GM21619 (cell line): ENCODE results near the gene SP9.
"Not testable (repeated sequence)": the region's sequence is repeated elsewhere in the genome, so short reads cannot be mapped to it uniquely, and the experiment has no call there.

ENCODE experiments used
- ATAC-seq: cut with Tn5 transposase; IDR thresholded peaks from one replicate; pipeline ENCODE4 v1.9.1; 2021; ENCODE audit not compliant: unreplicated experiment

The SP9 gene

DNA sequence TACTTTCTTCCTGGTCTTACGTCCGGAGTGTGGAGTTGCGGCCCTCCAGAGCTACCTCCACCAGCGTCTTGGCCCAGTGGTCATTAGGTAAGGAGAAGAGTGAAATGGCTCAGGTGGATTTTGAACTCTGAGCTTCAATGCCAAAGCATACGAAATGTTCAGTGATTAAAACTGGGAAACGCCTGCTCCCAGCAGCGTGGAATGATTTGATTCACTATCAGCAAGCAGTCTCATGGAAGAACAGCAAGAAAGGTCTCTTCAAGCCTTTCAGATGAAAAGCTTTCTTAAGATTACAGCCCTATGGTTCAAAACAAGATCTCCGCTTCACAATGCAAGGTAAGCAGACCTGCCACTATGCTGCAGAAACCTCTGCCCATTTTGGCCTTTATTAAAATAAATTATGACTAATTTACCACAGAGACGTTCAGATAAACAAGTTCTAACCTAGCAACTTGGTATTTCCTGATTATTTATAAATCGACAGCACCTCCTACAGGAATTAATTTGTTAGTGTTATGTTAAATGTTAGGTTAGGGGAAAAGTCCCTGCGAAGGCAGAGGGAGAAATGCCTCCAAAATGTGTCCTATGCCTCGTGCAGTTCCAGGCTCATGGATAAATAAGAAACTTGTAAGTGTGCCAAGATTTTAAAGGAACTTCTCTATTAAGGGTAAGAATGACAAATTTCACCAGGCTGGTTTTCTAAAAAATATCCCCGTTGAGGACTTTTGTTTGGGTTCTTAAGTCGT is 10.1 kb downstream of the SP9 start:
- no peak for ATAC-seq

DNA sequence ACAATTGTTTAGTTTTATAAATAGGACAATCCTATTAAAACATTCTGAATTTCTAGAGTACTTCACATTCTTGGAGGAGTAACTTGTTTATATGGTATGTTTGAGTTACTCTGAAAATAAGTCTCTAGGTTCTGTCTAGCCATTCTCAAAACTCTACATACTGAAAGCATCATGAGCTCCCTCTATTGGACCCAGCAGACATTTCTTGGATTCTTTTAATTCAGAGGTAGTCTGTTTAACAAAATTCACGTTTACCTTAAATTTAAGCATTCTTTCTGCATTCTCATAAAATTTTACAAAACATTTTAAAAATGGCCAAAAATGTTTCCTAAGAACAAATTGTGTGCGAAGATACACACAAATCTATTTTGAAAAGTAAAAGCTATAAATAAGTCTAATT is 15.3 kb downstream of the SP9 start:
- no peak for ATAC-seq

DNA sequence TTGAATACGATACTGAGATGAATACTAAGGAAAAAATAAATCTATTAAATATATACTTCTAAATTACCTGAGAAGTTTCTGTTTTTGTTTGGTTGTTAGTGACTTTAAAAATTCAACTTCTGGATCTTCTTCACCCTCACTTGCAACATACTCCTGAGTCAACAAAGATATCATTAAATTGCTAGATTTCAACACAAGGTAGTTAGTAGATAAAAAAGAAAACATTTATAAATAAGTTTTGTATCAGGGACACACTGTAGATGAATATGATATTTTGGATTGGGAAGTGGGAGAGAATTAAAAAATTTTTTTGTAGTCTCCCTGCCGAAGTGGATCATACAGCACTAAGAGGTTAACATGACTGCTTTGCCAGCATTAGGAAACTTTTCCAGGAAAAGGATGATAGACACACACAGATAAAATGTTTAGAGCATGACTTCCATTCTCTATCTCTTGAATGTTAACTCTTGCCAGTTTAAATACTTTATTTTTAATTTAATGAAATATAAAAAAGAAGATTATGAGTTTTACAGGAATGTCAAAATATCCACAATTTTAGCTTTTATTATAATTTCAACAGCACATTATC is 15.9 kb downstream of the SP9 start:
- ATAC-seq: no peak

DNA sequence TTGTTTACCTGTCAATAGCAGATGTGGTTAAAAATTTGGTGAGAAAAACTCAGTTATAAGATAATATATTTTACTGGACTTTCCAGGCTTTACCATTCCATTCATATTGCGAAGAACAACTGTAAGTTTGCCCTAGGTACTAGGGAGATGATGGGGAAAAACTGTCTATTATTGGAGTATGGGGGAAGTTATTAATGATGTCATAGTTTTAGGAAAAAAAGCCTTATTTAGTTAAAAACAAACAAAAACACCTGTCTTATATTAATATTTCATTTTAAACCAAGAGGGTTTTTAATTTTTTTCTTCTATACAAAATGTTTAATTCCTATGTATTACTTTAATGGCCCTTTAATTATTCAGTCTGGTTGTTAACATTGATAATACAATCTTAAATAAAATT is 18.2 kb downstream of the SP9 start:
- ATAC-seq: no peak

DNA sequence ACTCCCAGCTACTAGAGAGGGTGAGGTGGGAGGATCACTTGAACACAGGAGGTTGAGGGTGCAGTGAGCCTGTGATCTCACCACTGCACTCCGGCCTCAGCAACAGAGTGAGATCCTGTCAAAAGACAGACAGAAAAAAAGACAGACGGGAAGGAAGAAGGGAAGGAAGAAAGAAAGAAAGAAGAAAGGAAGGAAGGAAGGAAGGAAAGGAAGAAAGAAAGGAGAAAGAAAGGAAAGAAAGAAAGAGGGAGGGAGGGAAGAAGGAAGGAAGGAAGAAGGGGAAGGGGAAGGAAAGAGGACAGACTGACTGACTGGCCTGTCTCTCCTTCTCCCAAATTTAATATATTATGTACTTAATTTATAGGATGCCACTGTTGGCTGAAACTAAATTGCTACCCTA is 21.6 kb downstream of the SP9 start:
- ATAC-seq: no peak

DNA sequence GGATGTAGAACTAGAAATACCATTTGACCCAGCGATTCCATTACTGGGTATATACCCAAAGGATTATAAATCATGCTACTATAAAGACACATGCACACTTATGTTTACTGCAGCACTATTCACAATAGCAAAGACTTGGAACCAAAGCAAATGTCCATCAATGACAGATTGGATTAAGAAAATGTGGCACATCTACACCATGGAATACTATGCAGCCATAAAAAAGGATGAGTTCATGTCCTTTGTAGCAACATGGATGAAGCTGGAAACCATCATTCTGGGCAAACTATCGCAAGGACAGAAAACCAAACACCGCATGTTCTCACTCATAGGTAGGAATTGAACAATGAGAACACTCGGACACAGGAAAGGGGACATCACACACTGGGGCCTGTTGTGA is 24.9 kb downstream of the SP9 start:
- ATAC-seq: not testable (repeated sequence)

DNA sequence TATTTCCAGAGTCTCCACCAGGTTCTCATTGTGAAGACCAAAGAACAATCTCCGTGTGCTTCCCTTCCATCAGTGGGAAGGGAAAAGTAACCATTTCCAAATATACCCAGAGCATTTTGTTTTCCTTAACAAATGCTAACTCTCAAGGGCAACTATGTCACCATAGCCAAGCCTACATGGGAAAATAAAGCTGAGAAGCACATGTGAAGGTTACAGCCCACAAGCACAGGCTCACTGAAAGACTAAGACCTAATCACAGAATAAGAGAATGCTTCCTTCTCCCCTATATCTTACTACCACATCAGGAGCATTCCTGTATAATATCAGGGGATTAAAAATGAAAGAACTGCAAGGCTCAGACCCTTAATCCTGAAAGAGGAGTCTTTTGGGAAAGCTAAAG is 28.2 kb downstream of the SP9 start:
- no peak for ATAC-seq

DNA sequence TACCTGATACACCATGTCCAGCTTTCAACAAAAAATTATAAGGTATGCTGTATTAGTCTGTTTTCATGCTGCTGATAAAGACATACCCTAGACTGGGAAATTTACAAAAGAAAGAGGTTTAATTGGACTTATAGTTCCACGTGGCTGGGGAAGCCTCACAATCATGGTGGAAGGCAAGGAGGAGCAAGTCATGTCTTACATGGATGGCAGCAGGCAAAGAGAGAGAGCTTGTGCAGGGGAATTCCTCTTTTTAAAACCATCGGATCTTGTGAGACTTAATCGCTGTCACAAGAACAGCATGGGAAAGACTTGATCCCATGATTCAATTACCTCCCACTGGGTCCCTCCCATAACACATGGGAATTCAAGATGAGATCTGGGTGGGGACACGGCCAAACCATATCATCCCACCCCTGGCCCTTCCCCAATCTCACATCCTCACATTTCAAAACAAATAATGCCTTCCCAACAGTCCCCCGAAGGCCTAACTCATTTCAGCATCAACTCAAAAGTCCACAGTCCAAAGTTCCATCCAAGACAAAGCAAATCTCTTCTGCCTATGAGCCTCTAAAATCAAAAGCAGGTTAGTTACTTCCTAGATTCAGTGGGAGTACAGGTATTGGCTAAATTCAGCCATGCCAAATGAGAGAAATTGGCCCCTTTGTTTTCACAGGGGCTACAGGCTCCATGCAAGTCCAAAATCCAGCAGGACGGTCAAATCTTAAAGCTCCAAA is 28.9 kb downstream of the SP9 start:
- not testable (repeated sequence) for ATAC-seq

DNA sequence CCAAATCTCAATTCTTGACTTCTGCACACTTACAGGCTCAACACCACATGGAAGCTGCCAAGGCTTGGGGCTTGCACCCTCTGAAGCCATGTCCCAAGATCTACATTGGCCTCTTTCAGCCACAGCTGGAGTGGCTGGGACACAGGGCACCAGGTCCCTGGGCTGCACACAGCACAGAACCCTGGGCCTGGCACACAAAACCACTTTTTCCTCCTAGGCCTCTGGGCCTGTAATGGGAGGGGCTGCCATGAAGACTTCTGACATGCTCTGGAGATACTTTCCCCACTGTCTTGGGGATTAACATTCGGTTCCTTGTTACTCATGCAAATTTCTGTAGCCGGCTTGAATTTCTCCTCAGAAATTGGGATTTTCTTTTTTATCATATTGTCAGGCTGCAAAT is 29.9 kb downstream of the SP9 start:
- ATAC-seq: no peak

DNA sequence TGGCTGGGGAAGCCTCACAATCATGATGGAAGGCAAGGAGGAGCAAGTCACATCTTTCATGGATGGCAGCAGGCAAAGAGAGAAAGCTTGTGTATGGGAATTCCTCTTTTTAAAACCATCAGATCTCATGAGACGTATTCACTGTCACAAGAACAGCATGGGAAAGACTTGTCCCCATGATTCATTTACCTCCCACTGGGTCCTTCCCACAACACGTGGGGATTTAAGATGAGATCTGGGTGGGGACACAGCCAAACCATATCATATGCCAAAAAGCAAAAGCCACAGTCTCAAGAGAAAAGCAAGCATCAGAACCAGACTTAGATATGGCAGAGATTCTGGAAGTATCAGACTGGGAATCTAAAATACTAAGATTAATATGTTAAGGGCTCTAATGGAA is 30.8 kb downstream of the SP9 start:
- no peak for ATAC-seq

DNA sequence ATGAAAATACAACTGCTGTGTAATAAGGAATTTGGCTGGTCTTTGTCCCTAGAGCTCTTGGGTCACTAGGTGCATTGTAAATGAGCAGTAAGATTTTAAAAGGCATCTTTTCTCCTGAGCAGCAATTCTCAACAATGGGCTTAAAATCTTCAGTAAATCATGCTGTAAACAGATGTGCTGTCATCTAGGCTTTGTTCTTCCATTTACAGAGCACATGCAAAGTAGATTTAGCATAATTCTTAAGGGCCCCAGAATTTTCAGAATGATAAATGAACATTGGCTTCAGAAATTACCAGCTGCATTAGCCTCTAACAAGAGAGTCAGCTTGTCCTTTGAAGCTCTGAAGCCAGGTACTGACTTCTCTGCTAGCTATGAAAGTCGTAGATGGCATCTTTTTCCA is 33.9 kb downstream of the SP9 start:
- no peak for ATAC-seq

DNA sequence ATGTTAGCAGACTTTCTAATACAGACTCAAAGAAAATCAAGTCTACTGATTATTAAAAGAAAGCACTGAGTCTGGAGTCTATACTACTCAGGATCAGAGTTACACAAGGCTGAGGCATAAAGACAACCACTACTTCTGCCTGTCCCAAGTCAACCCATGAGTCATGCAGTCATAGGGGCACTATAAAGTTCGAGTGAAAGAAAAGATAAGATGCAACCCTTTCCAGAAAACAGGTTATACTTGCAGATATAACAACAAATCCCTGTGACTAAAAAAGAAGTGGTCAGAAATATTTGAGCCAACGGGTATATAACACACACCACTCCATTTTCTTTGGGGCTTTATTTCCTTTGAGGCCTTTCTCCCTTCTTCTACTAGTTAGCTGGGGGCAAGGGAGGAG is 42.2 kb downstream of the SP9 start:
- no peak for ATAC-seq

DNA sequence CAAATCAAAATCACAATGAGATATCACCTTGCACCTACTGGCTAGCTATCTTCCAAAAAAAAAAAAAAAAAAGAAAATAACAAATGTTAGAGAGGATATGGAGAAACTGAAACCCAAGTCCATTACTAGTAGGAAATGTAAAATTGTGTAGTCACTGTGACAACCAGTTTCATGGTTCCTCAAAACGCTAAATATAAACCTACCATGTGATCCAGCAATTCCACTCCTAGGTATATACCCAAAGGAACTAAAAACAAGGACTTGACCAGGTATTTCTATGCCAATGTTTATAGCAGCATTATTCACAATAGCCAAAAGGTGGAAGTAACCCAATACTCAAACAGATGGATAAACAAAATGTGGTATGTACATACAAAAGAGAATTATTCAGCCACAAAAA is 49.0 kb downstream of the SP9 start:
- ATAC-seq: no peak

DNA sequence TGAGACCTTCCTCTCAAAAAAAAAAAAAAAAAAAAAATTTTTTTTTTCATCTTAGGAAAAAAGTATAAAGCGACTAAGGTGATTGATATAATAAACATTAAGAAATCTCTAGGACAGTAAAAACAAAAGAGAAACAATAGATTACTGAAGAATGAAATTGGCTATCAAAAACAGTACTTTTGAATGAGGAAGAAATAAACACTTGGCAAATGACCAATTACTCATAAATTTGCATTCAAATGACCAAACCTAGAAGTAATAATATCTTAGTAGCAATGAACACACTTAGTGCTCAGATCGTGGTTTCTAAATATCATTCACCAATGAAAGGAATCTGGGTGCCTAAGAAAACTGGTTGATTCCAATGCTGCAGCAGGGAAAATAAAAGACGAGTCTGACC is 50.4 kb downstream of the SP9 start:
- ATAC-seq: no peak
